PC-3 (cell line): ENCODE data around the gene CD177.

Experiments
- CTCF ChIP-seq: fragments of 300-600 bp; sonication (generic); conservative IDR thresholded peaks from 2 replicates; pipeline ENCODE4 v1.5.1; 2017; ENCODE audit warnings: antibody characterized with exemption, low read depth, mild to moderate bottlenecking, low read length
- EZH2 ChIP-seq: fragments of 300-600 bp; sonication (generic); IDR thresholded peaks from one replicate; pipeline ENCODE4 v1.6.1; 2017; ENCODE audit warnings: antibody characterized with exemption, mild to moderate bottlenecking, low read length; ENCODE audit not compliant: unreplicated experiment
- EZH2phosphoT487 ChIP-seq: fragments of 300-600 bp; sonication (generic); IDR thresholded peaks from 2 replicates; pipeline ENCODE4 v1.6.1; 2018; ENCODE audit warnings: mild to moderate bottlenecking, antibody characterized with exemption, low read length, borderline replicate concordance

GRCh38 chr19:43380771-43381386, 27.4 kb downstream of the CD177 start:
- TF ChIP-seq CTCF (no peak), EZH2 (no peak), EZH2phosphoT487 (no peak)
